HCT116 (cell line): ENCODE measurements around the gene WDR88. TPM values are rescaled to one million over a fixed set of nuclear protein-coding genes. Genes with fewer than 3 reads are reported as not detected.

Source experiments
- ATAC-seq: fragments of 200-7000 bp; cut with Tn5 transposase; 2 replicates; pipeline ENCODE4 v1.9.1; 2020; ENCODE audit warnings: mild to moderate bottlenecking, moderate library complexity
- BruUV-seq: library from RNA; stranded (reverse); fragments of 400-500 nt; replicated peaks from 2 replicates; lab custom pipeline; 2021; lab: Mats Ljungman, UMichigan
- CTCF ChIA-PET: fragments of 300-600 bp; sonication (Branson Sonifier 250); formaldehyde crosslinking; loops from one replicate; lab custom pipeline; 2021; ENCODE audit warnings: antibody characterized with exemption; lab: Charles Lee
- POLR2A ChIA-PET: fragments of 300-600, 350-600 bp; sonication (Branson Sonifier 250); formaldehyde crosslinking; loops from one replicate; lab custom pipeline; 2021; ENCODE audit warnings: antibody characterized with exemption; lab: Charles Lee
- RAD21 ChIA-PET, 2 experiments: fragments of 300-600 bp; sonication (Branson Sonifier 250); formaldehyde crosslinking; loops; one replicate each; lab custom pipeline; 2023; ENCODE audit warnings: low total read pairs in 2 of 2; ENCODE audit not compliant: uncharacterized antibody in 2 of 2, unreplicated experiment in 2 of 2, low non-redundant PET in 1 of 2; lab: Charles Lee
- DNase-seq: peaks from one replicate; pipeline ENCODE4 v3.0.0-alpha.2; 2010; ENCODE audit warnings: low read depth, low spot score
- H2AFZ ChIP-seq: fragments of 200-600 bp; shearing (Covaris generic), sonication (generic); 2 replicates; pipeline ENCODE4 v1.6.1; 2017; ENCODE audit warnings: low read depth, mixed run types, mixed read lengths, antibody characterized with exemption, low read length; ENCODE audit not compliant: poor library complexity, severe bottlenecking
- H3K27ac ChIP-seq: 2 replicates; pipeline ENCODE4 v1.5.1; 2012; ENCODE audit warnings: low read depth, low read length
- H3K27me3 ChIP-seq: fragments of 200-600 bp; sonication (generic); 2 replicates; pipeline ENCODE4 v1.6.1; 2016; ENCODE audit warnings: mixed run types, low read length, mixed read lengths; ENCODE audit not compliant: insufficient read depth
- H3K36me3 ChIP-seq, 2 experiments: fragments of 200-500 bp in 1 of 2; fragments of 200-600 bp in 1 of 2; sonication (Bioruptor generic) in 1 of 2; sonication (generic) in 1 of 2; 2 replicates each; pipeline versions ENCODE4 v1.5.1 to v1.6.1; 2014 to 2016; ENCODE audit warnings: low read length in 2 of 2, inconsistent platforms in 1 of 2, mixed read lengths in 1 of 2, mixed run types in 1 of 2; ENCODE audit not compliant: insufficient read depth in 2 of 2, control insufficient read depth in 1 of 2
- H3K4me1 ChIP-seq, 2 experiments: fragments of 200-600 bp in 1 of 2; sonication (generic) in 1 of 2; 2 replicates each; pipeline versions ENCODE4 v1.5.1 to v1.6.1; 2012 to 2017; ENCODE audit warnings: low read length in 2 of 2, inconsistent platforms in 1 of 2, mild to moderate bottlenecking in 1 of 2, mixed read lengths in 1 of 2, mixed run types in 1 of 2, moderate library complexity in 1 of 2; ENCODE audit not compliant: insufficient read depth in 2 of 2, control insufficient read depth in 1 of 2
- H3K4me2 ChIP-seq: fragments of 200-600 bp; sonication (generic); 2 replicates; pipeline ENCODE4 v1.6.1; 2017; ENCODE audit warnings: mixed run types, low read length, mixed read lengths
- H3K4me3 ChIP-seq, 2 experiments: fragments of 200-600 bp in 1 of 2; sonication (generic) in 1 of 2; replicated peaks in 1 of 2; 2 replicates each; pipeline ENCODE4 v1.5.1; 2011 to 2016; ENCODE audit warnings: low read length in 2 of 2, control low read depth in 1 of 2, low read depth in 1 of 2, mild to moderate bottlenecking in 1 of 2, mixed read lengths in 1 of 2, mixed run types in 1 of 2
- H3K79me2 ChIP-seq: fragments of 200-600 bp; sonication (generic); 2 replicates; pipeline ENCODE4 v1.6.1; 2017; ENCODE audit warnings: mild to moderate bottlenecking, mixed run types, low read length, moderate library complexity, mixed read lengths; ENCODE audit not compliant: insufficient read depth
- H3K9ac ChIP-seq: fragments of 200-600 bp; sonication (generic); 2 replicates; pipeline ENCODE4 v1.6.1; 2016; ENCODE audit warnings: low read length, mixed read lengths
- H3K9me2 ChIP-seq: fragments of 200-600 bp; sonication (generic), shearing (Covaris generic); 2 replicates; pipeline ENCODE4 v1.6.1; 2017; ENCODE audit warnings: mixed run types, mild to moderate bottlenecking, moderate library complexity; ENCODE audit not compliant: insufficient read depth
- H3K9me3 ChIP-seq, 2 experiments: fragments of 200-500 bp in 1 of 2; fragments of 200-600 bp in 1 of 2; sonication (Bioruptor generic) in 1 of 2; sonication (generic) in 1 of 2; 2 replicates each; pipeline ENCODE4 v1.6.1; 2014 to 2017; ENCODE audit warnings: low read length in 2 of 2, mixed read lengths in 2 of 2, inconsistent platforms in 1 of 2, low read depth in 1 of 2, mild to moderate bottlenecking in 1 of 2, mixed run types in 1 of 2, moderate library complexity in 1 of 2; ENCODE audit not compliant: control insufficient read depth in 1 of 2, insufficient read depth in 1 of 2
- H4K20me1 ChIP-seq: fragments of 200-600 bp; sonication (generic), shearing (Covaris generic); 2 replicates; pipeline ENCODE4 v1.6.1; 2017; ENCODE audit warnings: mixed run types, mild to moderate bottlenecking, moderate library complexity; ENCODE audit not compliant: insufficient read depth
- ATF3 ChIP-seq: IDR thresholded peaks from 2 replicates; pipeline ENCODE4 v1.6.1; 2012
- CBX3 ChIP-seq: IDR thresholded peaks from 2 replicates; pipeline ENCODE4 v1.6.1; 2012; ENCODE audit warnings: low read depth
- EGR1 ChIP-seq: IDR thresholded peaks from 2 replicates; pipeline ENCODE4 v1.6.1; 2012; ENCODE audit warnings: low read depth
- EZH2 ChIP-seq: fragments of 200-600 bp; sonication (generic); IDR thresholded peaks from 2 replicates; pipeline ENCODE4 v1.6.1; 2017; ENCODE audit warnings: antibody characterized with exemption, mixed run types
- EZH2phosphoT487 ChIP-seq: fragments of 200-600 bp; IDR thresholded peaks from 2 replicates; pipeline ENCODE4 v1.6.1; 2018; ENCODE audit warnings: antibody characterized with exemption, borderline replicate concordance
- FOSL1 ChIP-seq: IDR thresholded peaks from 2 replicates; pipeline ENCODE4 v1.6.1; 2012; ENCODE audit warnings: low read depth
- JUND ChIP-seq: IDR thresholded peaks from 2 replicates; pipeline ENCODE4 v1.6.1; 2012
- MAX ChIP-seq: IDR thresholded peaks from 2 replicates; pipeline ENCODE4 v1.6.1; 2012
- POLR2A ChIP-seq: IDR thresholded peaks from 2 replicates; pipeline ENCODE4 v1.7.0; 2011; ENCODE audit warnings: borderline replicate concordance; ENCODE audit not compliant: insufficient read depth, insufficient read length; ENCODE audit errors: extremely low read depth
- POLR2AphosphoS5 ChIP-seq: IDR thresholded peaks from 2 replicates; pipeline ENCODE4 v1.6.1; 2011; ENCODE audit warnings: mild to moderate bottlenecking, low read depth, low read length, moderate library complexity
- RAD21 ChIP-seq: IDR thresholded peaks from 2 replicates; pipeline ENCODE4 v1.6.1; 2012; ENCODE audit warnings: low read depth, mild to moderate bottlenecking
- REST ChIP-seq: IDR thresholded peaks from 2 replicates; pipeline ENCODE4 v1.6.1; 2012; ENCODE audit warnings: low read depth
- SIN3A ChIP-seq: IDR thresholded peaks from 2 replicates; pipeline ENCODE4 v1.6.1; 2012; ENCODE audit warnings: low read depth
- SRF ChIP-seq: IDR thresholded peaks from 2 replicates; pipeline ENCODE4 v1.6.1; 2012; ENCODE audit warnings: low read depth
- TCF7L2 ChIP-seq: IDR thresholded peaks from 2 replicates; pipeline ENCODE4 v1.7.0; 2011; ENCODE audit warnings: borderline replicate concordance, inconsistent platforms; ENCODE audit not compliant: insufficient read depth, insufficient read length; ENCODE audit errors: extremely low read depth
- YY1 ChIP-seq: IDR thresholded peaks from 2 replicates; pipeline ENCODE4 v1.6.1; 2011; ENCODE audit warnings: low read length, low read depth, moderate library complexity, mild to moderate bottlenecking; ENCODE audit not compliant: insufficient replicate concordance; ENCODE audit errors: extremely low read depth
- intact Hi-C: fragments of 100-400 bp; cut with micrococcal nuclease; formaldehyde crosslinking; loops from 2 replicates; pipeline ENCODE4 v1.10.0; 2022
- total RNA-seq: library from RNA; stranded (reverse); gene quantifications from one replicate; pipeline ENCODE4 v1.2.1, GENCODE V29; 2021; ENCODE audit not compliant: unreplicated experiment

The WDR88 gene
- total RNA-seq, 1 experiment from 2014 or later: not detected

- DNase-seq: no peak
- Histone ChIP-seq H4K20me1 (no peaks in the 10 kb centered on the region), H3K9me3 (no peaks in the 10 kb centered on the region), H3K36me3 (peaks cover 0 to 6% of the 10 kb centered on the region in 2 experiments; a peak in 2 of 4 replicates), H3K4me2 (no peak overlapping the region), H3K9me2 (no peaks in the 10 kb centered on the region), H3K4me1 (no peaks in the 10 kb centered on the region), H3K9ac (no peak overlapping the region), H3K79me2 (no peaks in the 10 kb centered on the region; the same call in 1 of the 2 replicates)
- POLR2A ChIA-PET: no interaction called here
- intact Hi-C loops: no loop called here
- TF ChIP-seq YY1 (no peak), EZH2phosphoT487 (no peak), EZH2 (no peak), FOSL1 (no peak), POLR2AphosphoS5 (no peak), RAD21 (no peak), EGR1 (no peak), REST (no peak), CBX3 (no peak), SRF (no peak), POLR2A (no peak), ATF3 (no peak), JUND (no peak), TCF7L2 (no peak), MAX (no peak), SIN3A (no peak)
- TF ChIP-seq, all 23 proteins: peak for 0
- ChIA-PET RAD21 (no interaction called here), CTCF (no interaction called here)
- Histone ChIP-seq H3K4me3 (no peak overlapping the region), H2AFZ (no peak overlapping the region), H3K27me3 (no peaks in the 10 kb centered on the region), H3K27ac (no peak overlapping the region)
- ATAC-seq: no peak
- BruUV-seq: no TSS peak
Measured at GRCh38 chr19:33206261-33207039, 74.5 kb downstream of the WDR88 start.
